ENCODE measurements around the gene C22orf31. TPM values are rescaled to one million over a fixed set of nuclear protein-coding genes. Genes with fewer than 3 reads are reported as not detected.
A peak's percentile ranks its signal among the peaks of the same experiment; 100 is the strongest.
"Not testable (repeated sequence)": the region's sequence is repeated elsewhere in the genome, so short reads cannot be mapped to it uniquely, and the experiment has no call there.

C22orf31 gene
- total RNA-seq, 2 experiments from 2014 or later = not detected

DNA sequence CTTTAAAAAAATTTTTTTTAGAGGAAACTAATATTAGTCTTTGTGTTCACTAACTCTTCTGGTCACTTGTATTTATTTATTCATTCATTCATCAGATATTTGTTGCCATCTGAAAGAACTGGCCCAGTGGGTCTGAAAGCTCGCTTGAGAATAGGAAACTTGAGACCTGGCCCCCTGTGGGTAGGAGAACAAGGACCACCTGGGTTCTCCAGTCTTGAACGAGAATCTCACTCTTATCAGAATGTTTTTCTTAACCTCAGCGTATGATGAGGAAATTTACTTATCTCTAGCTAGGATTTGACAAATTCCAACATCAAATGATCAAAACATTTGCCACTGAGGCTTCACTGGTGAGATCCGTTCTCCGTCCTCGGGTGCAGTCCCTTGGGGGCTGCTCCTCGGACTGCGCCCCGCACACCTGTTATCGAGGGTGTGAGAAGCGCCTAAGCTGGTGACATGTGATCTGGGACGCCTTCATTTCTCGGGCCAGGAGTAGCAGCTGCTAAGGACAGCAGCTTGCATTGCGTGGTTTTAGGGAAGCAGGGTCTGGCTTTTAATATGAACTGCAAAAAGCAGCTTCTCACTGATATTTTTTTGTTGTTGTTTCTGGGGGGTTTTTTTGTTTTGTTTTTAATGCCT, 6.3 kb downstream of the C22orf31 start:
- Mint-ChIP-seq H3K9me3 (no peaks in the 10 kb centered on the region), H3K36me3 (no peaks in the 10 kb centered on the region), H3K27ac (no peak overlapping the region), H3K4me1 (no peaks in the 10 kb centered on the region), H3K4me3 (no peak overlapping the region), H3K27me3 (peaks cover 15% of the 10 kb centered on the region)
- DNase-seq (no peak), ATAC-seq (ENCODE audit: low read depth) (no peak)
- POLR2A ChIA-PET = no interaction called here

- Mint-ChIP-seq H3K9me3 (no peaks in the 10 kb centered on the region), H3K27me3 (peaks cover 13% of the 10 kb centered on the region), H3K27ac (no peak overlapping the region), H3K4me3 (no peak overlapping the region), H3K36me3 (no peaks in the 10 kb centered on the region), H3K4me1 (no peaks in the 10 kb centered on the region)
- ATAC-seq (ENCODE audit: low read depth) (no peak), DNase-seq (no peak)
- POLR2A ChIA-PET = interaction anchor here (1.6 kb wide), 1 partner anchor 11 kb away, joined by 5 read pairs; no protein-coding TSS in a partner anchor
Measured at GRCh38 chr22:29054251-29054767, 7.3 kb downstream of the C22orf31 start.

- Mint-ChIP-seq H3K27ac (no peak overlapping the region), H3K27me3 (peaks cover 5% of the 10 kb centered on the region), H3K4me3 (no peak overlapping the region), H3K9me3 (no peaks in the 10 kb centered on the region), H3K36me3 (no peaks in the 10 kb centered on the region), H3K4me1 (no peaks in the 10 kb centered on the region)
- POLR2A ChIA-PET = interaction anchor here (1.6 kb wide), 1 partner anchor 10 kb away, joined by 5 read pairs; no protein-coding TSS in a partner anchor
- no peak for DNase-seq
- no peak for ATAC-seq (ENCODE audit: low read depth)
Measured at GRCh38 chr22:29053048-29053702, 8.5 kb downstream of the C22orf31 start.

- no peaks in the 10 kb centered on the region for H3K4me1 Mint-ChIP-seq
- no peak overlapping the region for H3K4me3 Mint-ChIP-seq
- no peaks in the 10 kb centered on the region for H3K36me3 Mint-ChIP-seq
- ATAC-seq (ENCODE audit: low read depth) (no peak), DNase-seq (no peak)
- no peak overlapping the region for H3K27ac Mint-ChIP-seq
- no peaks in the 10 kb centered on the region for H3K9me3 Mint-ChIP-seq
- POLR2A ChIA-PET = no interaction called here
- peaks cover 5% of the 10 kb centered on the region for H3K27me3 Mint-ChIP-seq
Measured at GRCh38 chr22:29050457-29050856, 11.2 kb downstream of the C22orf31 start.

DNA sequence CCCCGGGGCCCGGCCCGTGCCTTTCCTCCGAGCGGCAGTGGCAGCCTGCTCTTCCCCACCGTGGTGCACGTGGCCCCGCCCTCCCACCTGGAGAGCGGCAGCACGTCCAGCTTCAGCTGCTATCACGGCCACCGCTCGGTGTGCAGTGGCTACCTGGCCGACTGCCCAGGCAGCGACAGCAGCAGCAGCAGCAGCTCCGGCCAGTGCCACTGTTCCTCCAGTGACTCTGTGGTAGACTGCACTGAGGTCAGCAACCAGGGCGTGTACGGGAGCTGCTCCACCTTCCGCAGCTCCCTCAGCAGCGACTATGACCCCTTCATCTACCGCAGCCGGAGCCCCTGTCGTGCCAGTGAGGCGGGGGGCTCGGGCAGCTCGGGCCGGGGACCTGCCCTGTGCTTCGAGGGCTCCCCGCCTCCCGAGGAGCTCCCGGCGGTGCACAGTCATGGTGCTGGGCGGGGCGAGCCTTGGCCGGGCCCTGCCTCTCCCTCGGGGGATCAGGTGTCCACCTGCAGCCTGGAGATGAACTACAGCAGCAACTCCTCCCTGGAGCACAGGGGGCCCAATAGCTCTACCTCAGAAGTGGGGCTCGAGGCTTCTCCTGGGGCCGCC, 11.9 kb downstream of the C22orf31 start:
- no peak for DNase-seq
- no peak for ATAC-seq (ENCODE audit: low read depth)
- H3K27ac Mint-ChIP-seq = no peak overlapping the region
- no peaks in the 10 kb centered on the region for H3K9me3 Mint-ChIP-seq
- H3K4me3 Mint-ChIP-seq = no peak overlapping the region
- no peaks in the 10 kb centered on the region for H3K36me3 Mint-ChIP-seq
- H3K27me3 Mint-ChIP-seq = peaks cover 1% of the 10 kb centered on the region
- H3K4me1 Mint-ChIP-seq = no peaks in the 10 kb centered on the region
- POLR2A ChIA-PET = no interaction called here

DNA sequence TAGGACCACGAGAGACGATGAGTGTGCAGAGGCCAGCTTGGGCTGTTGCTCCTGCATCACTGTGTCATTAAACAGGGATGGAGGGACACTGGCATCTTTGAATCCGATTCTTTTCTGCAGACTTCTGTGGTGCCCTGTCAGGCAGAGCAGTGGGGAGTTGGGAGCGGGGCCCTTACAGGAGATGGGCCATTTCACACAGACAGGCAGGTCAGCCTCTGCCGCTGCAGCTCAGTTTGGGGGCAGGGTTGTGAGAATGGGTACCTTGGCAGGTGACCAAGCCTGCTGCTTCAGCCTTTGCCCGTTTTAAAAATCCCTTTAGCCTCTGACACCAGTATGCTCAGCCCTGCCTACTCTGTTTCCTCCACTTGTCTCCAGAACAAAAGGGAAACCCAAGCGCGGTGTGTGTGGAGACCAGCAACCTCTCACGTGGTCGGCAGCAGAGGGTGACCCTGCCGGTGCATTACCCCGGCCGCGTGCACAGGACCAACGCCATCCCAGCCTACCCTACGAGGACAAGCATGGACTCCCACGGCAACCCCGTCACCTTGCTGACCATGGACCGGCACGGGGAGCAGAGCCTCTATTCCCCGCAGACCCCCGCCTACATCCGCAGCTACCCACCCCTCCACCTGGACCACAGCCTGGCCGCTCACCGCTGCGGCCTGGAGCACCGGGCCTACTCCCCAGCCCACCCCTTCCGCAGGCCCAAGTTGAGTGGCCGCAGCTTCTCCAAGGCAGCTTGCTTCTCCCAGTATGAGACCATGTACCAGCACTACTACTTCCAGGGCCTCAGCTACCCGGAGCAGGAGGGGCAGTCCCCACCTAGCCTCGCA, 12.6 kb downstream of the C22orf31 start:
- Mint-ChIP-seq H3K36me3 (no peaks in the 10 kb centered on the region), H3K27ac (no peak overlapping the region), H3K27me3 (no peaks in the 10 kb centered on the region), H3K4me1 (no peaks in the 10 kb centered on the region), H3K9me3 (no peaks in the 10 kb centered on the region), H3K4me3 (no peak overlapping the region)
- POLR2A ChIA-PET = no interaction called here
- ATAC-seq (ENCODE audit: low read depth) (no peak), DNase-seq (no peak)

DNA sequence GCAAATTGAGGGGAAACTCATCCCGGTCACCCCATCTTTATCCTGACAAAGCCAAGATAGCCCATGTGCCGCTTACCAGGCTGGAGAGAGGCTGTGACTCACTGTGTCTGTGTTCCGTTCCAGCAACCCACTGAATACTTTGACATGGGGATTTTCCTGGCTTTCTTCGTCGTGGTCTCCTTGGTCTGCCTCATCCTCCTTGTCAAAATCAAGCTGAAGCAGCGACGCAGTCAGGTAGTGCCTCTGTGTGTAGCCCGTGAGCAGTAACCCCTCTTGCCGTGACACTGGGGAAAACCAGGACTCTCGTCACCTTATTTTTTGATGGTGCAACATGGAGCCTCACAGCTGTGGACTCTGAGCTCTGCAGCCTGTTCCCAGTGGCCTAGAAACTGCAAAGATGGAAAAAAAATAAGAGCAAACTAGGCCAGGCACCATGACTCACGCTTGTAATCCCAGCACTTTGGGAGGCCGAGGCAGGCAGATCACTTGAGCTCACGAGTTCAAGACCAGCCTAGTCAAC, 16.9 kb downstream of the C22orf31 start:
- Mint-ChIP-seq H3K9me3 (no peaks in the 10 kb centered on the region), H3K27ac (no peak overlapping the region), H3K27me3 (peaks cover 8% of the 10 kb centered on the region), H3K4me3 (no peak overlapping the region), H3K4me1 (peaks cover 7% of the 10 kb centered on the region), H3K36me3 (no peaks in the 10 kb centered on the region)
- DNase-seq (no peak), ATAC-seq (ENCODE audit: low read depth) (no peak)
- POLR2A ChIA-PET = no interaction called here

DNA sequence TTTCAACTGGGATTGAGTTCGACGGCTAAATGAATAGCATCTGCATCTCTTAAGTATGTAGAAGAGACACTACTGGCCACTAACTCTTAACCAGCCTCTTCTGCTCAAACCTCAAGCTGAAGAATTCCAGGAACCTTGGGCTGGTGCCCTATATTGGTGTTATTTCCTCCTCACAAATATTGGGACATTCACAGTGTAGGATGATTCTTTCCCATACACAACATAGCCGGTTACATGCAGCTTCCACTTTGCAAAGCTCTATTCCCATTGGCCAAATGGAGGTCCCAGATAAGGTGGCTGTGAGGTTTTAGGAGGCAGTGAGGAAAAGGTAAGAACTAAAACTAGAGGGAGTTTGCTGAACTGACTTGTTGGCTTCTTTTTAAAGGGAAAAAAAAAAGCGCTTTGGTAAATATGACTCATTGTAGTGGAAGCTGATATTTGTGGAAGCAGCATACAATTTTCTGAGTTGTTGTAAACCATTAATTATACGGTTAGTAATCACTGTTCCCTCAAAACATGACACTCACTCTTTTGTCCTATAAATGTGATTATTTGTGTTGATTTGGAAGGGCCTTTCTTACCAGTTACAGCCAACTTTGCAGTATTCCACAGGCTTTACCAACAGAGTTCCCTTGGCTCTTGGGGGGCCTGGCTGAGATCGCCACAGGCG, 17.6 kb downstream of the C22orf31 start:
- POLR2A ChIA-PET = interaction anchor here (2.1 kb wide), 1 partner anchor 10 kb away, joined by 5 read pairs; no protein-coding TSS in a partner anchor
- H3K27me3 Mint-ChIP-seq = peaks cover 8% of the 10 kb centered on the region
- H3K36me3 Mint-ChIP-seq = no peaks in the 10 kb centered on the region
- DNase-seq (no peak), ATAC-seq (ENCODE audit: low read depth) (no peak)
- H3K9me3 Mint-ChIP-seq = no peaks in the 10 kb centered on the region
- no peak overlapping the region for H3K4me3 Mint-ChIP-seq
- H3K27ac Mint-ChIP-seq = no peak overlapping the region
- peaks cover 7% of the 10 kb centered on the region for H3K4me1 Mint-ChIP-seq

DNA sequence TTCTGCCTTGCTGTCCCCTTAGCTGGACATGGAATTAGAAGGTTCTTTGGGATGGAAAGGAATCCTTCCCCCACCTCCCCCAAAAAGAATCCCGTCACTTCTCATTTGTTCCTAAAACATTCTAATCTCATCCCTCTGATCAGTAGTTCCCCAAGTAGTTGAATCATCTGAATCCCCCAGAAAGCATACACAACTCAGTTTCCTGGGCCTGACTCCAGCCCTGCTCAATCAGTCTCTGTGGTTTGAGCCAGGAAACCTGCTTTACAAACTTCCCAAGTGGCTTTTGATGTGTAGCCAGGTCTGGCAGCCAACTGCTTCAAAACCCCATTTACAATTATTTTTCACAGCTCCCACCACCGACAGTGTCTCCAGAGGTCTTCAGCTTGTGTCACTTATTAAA, 20.2 kb downstream of the C22orf31 start:
- POLR2A ChIA-PET = no interaction called here
- no peak overlapping the region for H3K4me3 Mint-ChIP-seq
- no peaks in the 10 kb centered on the region for H3K36me3 Mint-ChIP-seq
- DNase-seq (no peak), ATAC-seq (ENCODE audit: low read depth) (no peak)
- peaks cover 11% of the 10 kb centered on the region for H3K27me3 Mint-ChIP-seq
- H3K27ac Mint-ChIP-seq = no peak overlapping the region
- peaks cover 7% of the 10 kb centered on the region for H3K4me1 Mint-ChIP-seq
- H3K9me3 Mint-ChIP-seq = no peaks in the 10 kb centered on the region

- Mint-ChIP-seq H3K27me3 (peaks cover 11% of the 10 kb centered on the region), H3K4me1 (peaks cover 7% of the 10 kb centered on the region), H3K36me3 (no peaks in the 10 kb centered on the region), H3K9me3 (no peaks in the 10 kb centered on the region), H3K4me3 (no peak overlapping the region), H3K27ac (no peak overlapping the region)
- ATAC-seq (ENCODE audit: low read depth) (peak; percentile 67), DNase-seq (no peak)
- POLR2A ChIA-PET = interaction anchor here (0.6 kb wide), 1 partner anchor 625 kb away, joined by 3 read pairs; no protein-coding TSS in a partner anchor
Measured at GRCh38 chr22:29040385-29041275, 21.0 kb downstream of the C22orf31 start.

DNA sequence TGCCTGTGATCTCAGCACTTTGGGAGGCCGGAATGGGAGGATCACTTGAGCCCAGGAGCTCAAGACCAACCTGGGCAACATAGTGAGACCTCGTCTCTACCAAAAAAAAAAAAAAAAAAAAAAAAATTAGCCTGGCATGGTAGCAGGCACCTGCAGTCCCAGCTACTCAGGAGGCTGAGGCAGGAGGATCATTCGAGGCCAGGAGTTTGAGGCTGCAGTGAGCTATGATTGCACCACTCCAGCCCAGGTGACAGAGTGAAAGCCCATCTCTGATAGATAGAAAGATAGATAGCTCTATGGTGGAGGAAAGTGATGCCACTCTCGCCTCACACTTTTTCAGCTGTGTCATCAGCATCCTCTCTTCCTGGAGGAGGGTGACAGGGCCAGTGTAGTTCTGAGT, 21.9 kb downstream of the C22orf31 start:
- POLR2A ChIA-PET; H3K4me3 Mint-ChIP-seq; H3K9me3 Mint-ChIP-seq; ATAC-seq (ENCODE audit: low read depth); H3K4me1 Mint-ChIP-seq; DNase-seq; H3K36me3 Mint-ChIP-seq; H3K27ac Mint-ChIP-seq: not testable (repeated sequence)
- peaks cover 12% of the 10 kb centered on the region for H3K27me3 Mint-ChIP-seq

DNA sequence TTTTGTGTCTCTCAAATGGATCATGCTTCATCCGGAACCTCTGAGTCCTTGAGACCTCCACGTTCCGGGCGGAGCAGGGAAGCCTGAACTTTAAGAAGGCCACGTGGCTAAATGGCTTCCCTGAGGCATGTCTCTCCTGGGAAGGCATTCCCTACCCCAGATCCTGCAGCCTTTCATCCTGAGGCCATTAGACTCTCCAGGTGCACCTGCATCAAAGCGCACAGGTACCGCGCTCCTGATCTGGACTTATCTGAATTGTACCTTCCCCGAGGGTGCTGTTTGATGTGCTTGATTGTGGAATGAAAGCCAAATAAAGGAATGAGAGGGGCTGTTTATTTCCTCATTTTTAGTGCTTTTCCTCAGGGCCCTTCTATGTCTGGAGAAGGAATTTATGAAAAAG, 22.5 kb downstream of the C22orf31 start:
- no peak for DNase-seq
- Mint-ChIP-seq H3K27ac (no peak overlapping the region), H3K27me3 (peaks cover 17% of the 10 kb centered on the region), H3K9me3 (no peaks in the 10 kb centered on the region), H3K4me1 (peaks cover 7% of the 10 kb centered on the region), H3K36me3 (no peaks in the 10 kb centered on the region), H3K4me3 (no peak overlapping the region)
- ATAC-seq (ENCODE audit: low read depth) = no peak
- POLR2A ChIA-PET = no interaction called here

All from activated naive CD8-positive, alpha-beta T cell treated with anti-CD3 and anti-CD28 coated beads, Interleukin-2, amount 10 ng/mL, durations not matched to agents 7 days and 5 days (primary cell).